Measurements from ENCODE around the gene FOXO1. TPM values are rescaled to one million over a fixed set of nuclear protein-coding genes. Genes with fewer than 3 reads are reported as not detected.

FOXO1 gene
- total RNA-seq, 3 donors from 2014 or later: 54.1 to 163 (median 67.2) TPM

DNA sequence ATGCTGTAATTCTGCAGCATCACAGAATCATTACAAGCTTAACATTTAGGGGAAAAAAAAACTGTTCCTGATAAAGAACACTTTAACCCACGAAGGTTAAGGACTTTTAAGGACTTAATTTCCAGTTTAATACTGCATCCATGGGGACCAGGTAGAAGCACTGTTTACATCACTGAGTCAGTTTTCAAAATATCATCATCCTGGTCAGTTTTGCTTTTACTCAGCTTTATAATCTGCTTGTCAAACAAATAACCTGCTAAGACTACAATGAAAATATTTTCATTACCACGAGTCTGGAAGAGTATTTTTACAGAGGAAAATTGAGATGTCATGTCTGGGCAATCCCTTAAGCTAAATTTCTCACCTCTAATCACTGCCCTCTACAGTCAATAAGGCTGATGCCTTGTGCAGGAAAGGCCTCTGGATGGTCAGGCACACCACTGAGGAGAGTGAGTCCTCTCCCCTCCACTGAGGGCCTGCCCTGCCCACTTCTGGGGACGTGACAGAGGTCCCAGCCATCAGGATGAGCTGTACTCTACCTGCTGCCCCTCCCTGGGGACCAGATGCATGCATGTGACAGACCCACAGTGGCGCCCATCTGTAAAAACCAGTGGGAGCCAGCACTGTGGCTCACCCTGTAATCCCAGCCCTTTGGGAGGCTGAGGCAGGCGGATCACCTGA lies 31.0 kb downstream of the FOXO1 start:
- Histone ChIP-seq H3K27ac (no peak overlapping the region), H3K4me3 (no peak overlapping the region), H3K27me3 (no peaks in the 10 kb centered on the region), H3K4me1 (peaks cover 0 to 4% of the 10 kb centered on the region in 2 donors), H3K36me3 (no peaks in the 10 kb centered on the region), H3K9me3 (no peaks in the 10 kb centered on the region)
- no peak for DNase-seq (ENCODE audit: low spot score in 2 of 2)
- intact Hi-C loops (cut with DNase I; ENCODE audit: low total_unique reads): no loop called here
- TF ChIP-seq POLR2A (IDR thresholded peaks at IDR 0.05) (no peak), POLR2AphosphoS5 (IDR thresholded peaks at IDR 0.05) (no peak)

GRCh38 chr13:40632915-40633314 lies 33.5 kb downstream of the FOXO1 start:
- H3K36me3 ChIP-seq: no peaks in the 10 kb centered on the region
- H3K4me1 ChIP-seq: no peaks in the 10 kb centered on the region
- intact Hi-C loops (cut with DNase I; ENCODE audit: low total_unique reads): no loop called here
- no peaks in the 10 kb centered on the region for H3K9me3 ChIP-seq
- H3K27ac ChIP-seq: no peak overlapping the region
- no peak for DNase-seq (ENCODE audit: low spot score in 2 of 2)
- no peak overlapping the region for H3K4me3 ChIP-seq
- no peaks in the 10 kb centered on the region for H3K27me3 ChIP-seq
- TF ChIP-seq POLR2AphosphoS5 (IDR thresholded peaks at IDR 0.05) (no peak), CTCF (IDR thresholded peaks at IDR 0.05) (no peak), POLR2A (IDR thresholded peaks at IDR 0.05) (no peak)

DNA sequence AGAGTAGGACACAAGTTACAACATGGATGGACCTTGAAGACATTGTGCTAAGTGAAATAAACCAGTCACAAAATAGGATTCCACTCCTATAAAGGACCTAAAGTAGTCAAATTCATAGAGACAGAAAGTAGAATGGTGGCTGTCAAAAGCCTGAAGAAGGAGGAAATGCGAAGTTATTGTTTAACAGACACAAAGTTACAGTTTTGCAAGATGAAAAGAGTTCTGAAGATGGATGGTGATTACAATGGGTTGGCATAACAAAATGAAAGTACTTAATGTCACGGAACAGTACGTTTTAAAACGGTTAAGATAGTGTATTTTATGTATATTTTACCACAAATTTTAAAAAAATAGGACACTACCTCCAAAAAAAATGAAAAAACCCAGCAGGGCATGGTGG lies 34.8 kb downstream of the FOXO1 start:
- Histone ChIP-seq H3K27ac (no peak overlapping the region), H3K9me3 (no peaks in the 10 kb centered on the region), H3K36me3 (no peaks in the 10 kb centered on the region), H3K4me1 (no peaks in the 10 kb centered on the region), H3K4me3 (no peak overlapping the region), H3K27me3 (no peaks in the 10 kb centered on the region)
- TF ChIP-seq CTCF (IDR thresholded peaks at IDR 0.05) (no peak), POLR2A (IDR thresholded peaks at IDR 0.05) (no peak), POLR2AphosphoS5 (IDR thresholded peaks at IDR 0.05) (no peak)
- intact Hi-C loops (cut with DNase I; ENCODE audit: low total_unique reads): no loop called here
- no peak for DNase-seq (ENCODE audit: low spot score in 2 of 2)

- Histone ChIP-seq H3K4me1 (no peaks in the 10 kb centered on the region), H3K27ac (no peak overlapping the region)
- intact Hi-C loops (cut with DNase I; ENCODE audit: low total_unique reads): no loop called here
Measured at GRCh38 chr13:40629678-40630384, 36.6 kb downstream of the FOXO1 start.

GRCh38 chr13:40626977-40627376 lies 39.5 kb downstream of the FOXO1 start:
- no peaks in the 10 kb centered on the region for H3K36me3 ChIP-seq
- no peaks in the 10 kb centered on the region for H3K27me3 ChIP-seq
- DNase-seq (ENCODE audit: low spot score in 2 of 2): no peak
- TF ChIP-seq POLR2A (IDR thresholded peaks at IDR 0.05) (no peak), POLR2AphosphoS5 (IDR thresholded peaks at IDR 0.05) (no peak), CTCF (IDR thresholded peaks at IDR 0.05) (no peak)
- no peaks in the 10 kb centered on the region for H3K4me1 ChIP-seq
- no peaks in the 10 kb centered on the region for H3K9me3 ChIP-seq
- H3K27ac ChIP-seq: peak overlapping the region in 1 of 2 donors; percentile 12
- no peak overlapping the region for H3K4me3 ChIP-seq
- intact Hi-C loops (cut with DNase I; ENCODE audit: low total_unique reads): no loop called here

More at GRCh38 chr13:40629678-40630384, 36.6 kb downstream of the FOXO1 start:
- Histone ChIP-seq H3K36me3 (no peaks in the 10 kb centered on the region), H3K27me3 (no peaks in the 10 kb centered on the region), H3K9me3 (no peaks in the 10 kb centered on the region), H3K4me3 (no peak overlapping the region)
- DNase-seq (ENCODE audit: low spot score in 2 of 2): no peak
- TF ChIP-seq POLR2A (IDR thresholded peaks at IDR 0.05): no peak
- TF ChIP-seq CTCF (IDR thresholded peaks at IDR 0.05): no peak
- TF ChIP-seq POLR2AphosphoS5 (IDR thresholded peaks at IDR 0.05): no peak
